Activated B cell treated with CpG ODN at 0.5 μM for 24 hours (primary cell): ENCODE data around the gene COL5A1. TPM values are rescaled to one million over a fixed set of nuclear protein-coding genes. Genes with fewer than 3 reads are reported as not detected.

Source experiments
- ATAC-seq: fragments of 200-7000 bp; cut with Tn5 transposase; one replicate; pipeline ENCODE4 v1.10.0; 2021; ENCODE audit warnings: low read depth, mild to moderate bottlenecking, moderate library complexity
- CTCF ChIA-PET: fragments of 350-600 bp; sonication (Branson Sonifier 250); formaldehyde crosslinking; loops from one replicate; lab custom pipeline; 2021; ENCODE audit warnings: antibody characterized with exemption; lab: Charles Lee
- POLR2A ChIA-PET: fragments of 350-600 bp; sonication (Branson Sonifier 250); formaldehyde crosslinking; loops from one replicate; lab custom pipeline; 2021; ENCODE audit warnings: antibody characterized with exemption; lab: Charles Lee
- DNase-seq: peaks from one replicate; pipeline ENCODE4 v3.0.0; 2022
- H3K27ac Mint-ChIP-seq: one replicate; pipeline ENCODE4 v1.8.0; 2020; ENCODE audit warnings: mixed read lengths
- H3K27me3 Mint-ChIP-seq: one replicate; pipeline ENCODE4 v1.8.0; 2021; ENCODE audit warnings: mixed read lengths
- H3K36me3 Mint-ChIP-seq: one replicate; pipeline ENCODE4 v1.8.0; 2021; ENCODE audit warnings: low read depth, mixed read lengths
- H3K4me1 Mint-ChIP-seq: one replicate; pipeline ENCODE4 v1.8.0; 2021; ENCODE audit warnings: mixed read lengths
- H3K4me3 Mint-ChIP-seq: one replicate; pipeline ENCODE4 v1.8.0; 2020; ENCODE audit warnings: mild to moderate bottlenecking, mixed read lengths
- H3K9me3 Mint-ChIP-seq: one replicate; pipeline ENCODE4 v1.8.0; 2020; ENCODE audit warnings: mixed read lengths
- intact Hi-C: fragments of 100-400 bp; cut with micrococcal nuclease; formaldehyde crosslinking; loops from one replicate; pipeline ENCODE4 v1.15.1; 2024
- total RNA-seq: library from RNA; stranded (reverse); gene quantifications from 2 replicates; pipeline ENCODE4 v1.2.3, GENCODE V29; 2022
- TF ChIP-seq, protein P1 (sequence below): fragments of 200-600 bp; IDR thresholded peaks from one replicate; pipeline ENCODE4 v1.8.0; 2022; ENCODE audit warnings: antibody characterized with exemption, mild to moderate bottlenecking

The COL5A1 gene
- total RNA-seq, 1 donor from 2014 or later, result 0.02 TPM

DNA sequence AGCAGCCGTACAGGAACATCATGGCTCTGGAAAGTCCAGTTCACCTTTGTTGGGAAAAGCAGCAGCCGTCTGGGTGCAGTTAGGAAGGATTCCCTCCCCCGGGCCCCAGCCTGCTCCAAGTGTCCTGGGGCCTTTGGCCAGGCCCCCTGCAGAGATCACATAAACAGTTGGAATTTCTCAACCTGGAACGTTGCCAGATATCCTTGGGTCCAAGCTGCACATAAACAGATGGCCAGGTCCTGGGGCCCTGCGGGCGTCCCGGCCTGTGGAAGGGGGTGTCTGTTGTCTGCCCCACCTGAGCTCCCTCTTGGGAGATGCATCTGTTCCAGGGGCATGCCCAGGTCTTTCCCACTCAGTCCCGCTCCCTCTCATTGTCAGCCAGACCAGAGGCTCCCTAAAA lies 92.7 kb downstream of the COL5A1 start:
- Mint-ChIP-seq H3K27me3 (peaks cover 4% of the 10 kb centered on the region), H3K4me3 (no peak overlapping the region), H3K4me1 (no peaks in the 10 kb centered on the region), H3K27ac (no peak overlapping the region), H3K9me3 (peaks cover 1% of the 10 kb centered on the region), H3K36me3 (no peaks in the 10 kb centered on the region)
- POLR2A ChIA-PET, result no interaction called here
- intact Hi-C loops, result no loop called here
- TF ChIP-seq, protein P1, sequence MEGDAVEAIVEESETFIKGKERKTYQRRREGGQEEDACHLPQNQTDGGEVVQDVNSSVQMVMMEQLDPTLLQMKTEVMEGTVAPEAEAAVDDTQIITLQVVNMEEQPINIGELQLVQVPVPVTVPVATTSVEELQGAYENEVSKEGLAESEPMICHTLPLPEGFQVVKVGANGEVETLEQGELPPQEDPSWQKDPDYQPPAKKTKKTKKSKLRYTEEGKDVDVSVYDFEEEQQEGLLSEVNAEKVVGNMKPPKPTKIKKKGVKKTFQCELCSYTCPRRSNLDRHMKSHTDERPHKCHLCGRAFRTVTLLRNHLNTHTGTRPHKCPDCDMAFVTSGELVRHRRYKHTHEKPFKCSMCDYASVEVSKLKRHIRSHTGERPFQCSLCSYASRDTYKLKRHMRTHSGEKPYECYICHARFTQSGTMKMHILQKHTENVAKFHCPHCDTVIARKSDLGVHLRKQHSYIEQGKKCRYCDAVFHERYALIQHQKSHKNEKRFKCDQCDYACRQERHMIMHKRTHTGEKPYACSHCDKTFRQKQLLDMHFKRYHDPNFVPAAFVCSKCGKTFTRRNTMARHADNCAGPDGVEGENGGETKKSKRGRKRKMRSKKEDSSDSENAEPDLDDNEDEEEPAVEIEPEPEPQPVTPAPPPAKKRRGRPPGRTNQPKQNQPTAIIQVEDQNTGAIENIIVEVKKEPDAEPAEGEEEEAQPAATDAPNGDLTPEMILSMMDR, result no peak
- DNase-seq (no peak), ATAC-seq (no peak)
- CTCF ChIA-PET, result no interaction called here

DNA sequence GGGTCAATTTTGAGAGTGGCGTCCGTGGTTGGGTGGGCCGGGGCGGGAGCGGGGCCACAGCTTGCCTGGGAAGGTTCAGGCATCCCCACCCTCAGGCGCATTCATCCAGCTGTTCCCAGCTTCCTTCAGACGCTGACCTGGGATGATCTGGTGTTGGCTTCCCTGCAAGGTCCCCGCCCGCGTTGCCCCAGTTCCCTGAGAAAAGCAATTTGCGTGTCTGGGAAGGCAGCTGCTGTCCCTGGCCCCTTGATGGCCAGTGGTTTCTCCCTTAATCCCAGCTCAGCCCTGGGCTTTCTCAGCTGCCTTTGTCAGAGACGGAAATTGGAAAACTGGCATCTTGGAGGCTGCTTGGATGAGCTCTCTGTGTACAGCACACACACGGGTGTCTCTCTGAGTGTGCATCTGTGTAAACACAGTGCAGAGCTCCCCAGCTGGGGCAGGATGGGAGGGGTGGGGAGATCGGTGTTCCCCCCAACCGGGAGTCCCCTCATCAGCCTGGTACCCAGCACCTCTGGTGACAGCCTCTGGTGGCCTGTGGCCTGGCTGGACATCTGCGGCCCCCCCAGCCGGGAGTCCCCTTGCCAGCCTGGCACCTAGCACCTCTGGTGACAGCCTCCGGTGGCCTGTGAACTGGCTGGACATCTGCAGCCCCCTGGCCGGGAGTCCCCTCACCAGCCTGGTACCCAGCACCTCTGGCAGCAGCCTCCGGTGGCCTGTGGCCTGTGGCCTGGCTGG lies 94.0 kb downstream of the COL5A1 start:
- TF ChIP-seq, protein P1, result no peak
- DNase-seq, result no peak
- no peak overlapping the region for H3K4me3 Mint-ChIP-seq
- no peaks in the 10 kb centered on the region for H3K4me1 Mint-ChIP-seq
- intact Hi-C loops, result no loop called here
- H3K9me3 Mint-ChIP-seq, result no peaks in the 10 kb centered on the region
- ChIA-PET POLR2A (interaction anchor here (0.7 kb wide), 1 partner anchor 1085 kb away, joined by 5 read pairs; no protein-coding TSS in a partner anchor), CTCF (interaction anchor here (1.0 kb wide), 1 partner anchor 286 kb away, joined by 3 read pairs; no protein-coding TSS in a partner anchor)
- peaks cover 4% of the 10 kb centered on the region for H3K27me3 Mint-ChIP-seq
- H3K27ac Mint-ChIP-seq, result no peak overlapping the region
- no peak for ATAC-seq
- H3K36me3 Mint-ChIP-seq, result no peaks in the 10 kb centered on the region

DNA sequence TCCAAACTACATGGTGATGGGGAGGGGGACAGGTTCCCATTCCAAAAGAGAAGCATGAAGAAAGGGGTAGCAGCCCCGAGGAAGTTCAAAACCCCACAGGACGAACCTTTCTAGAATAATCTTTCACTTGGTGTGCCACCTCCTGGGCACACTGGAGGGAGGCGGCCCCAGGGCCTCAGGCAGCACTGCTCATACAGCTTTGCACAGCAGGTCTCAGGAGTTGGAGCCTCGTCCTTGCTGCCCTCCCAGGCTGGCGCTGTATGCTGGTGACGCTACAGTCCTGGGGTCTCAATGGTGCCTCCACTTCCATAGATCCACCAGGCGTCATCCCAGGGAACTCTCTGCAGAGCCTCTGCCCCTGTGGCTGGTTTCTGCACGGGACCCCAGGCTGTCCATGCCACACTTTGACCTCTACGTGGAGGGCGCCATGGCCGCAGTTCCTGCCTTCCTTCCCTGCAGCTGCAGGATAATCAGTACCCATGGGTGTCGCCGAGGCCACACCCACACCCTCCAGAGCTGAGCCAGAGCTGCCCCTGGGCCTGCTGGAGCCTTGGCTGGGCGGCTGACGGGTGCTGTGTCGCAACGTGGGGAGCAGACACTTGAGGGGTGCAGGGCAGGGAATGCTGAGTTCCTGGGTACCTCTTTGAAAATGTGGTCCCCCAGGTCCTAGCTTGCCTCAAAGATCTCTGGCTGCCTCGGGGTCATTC lies 95.3 kb downstream of the COL5A1 start:
- ATAC-seq (no peak), DNase-seq (no peak)
- no peaks in the 10 kb centered on the region for H3K9me3 Mint-ChIP-seq
- ChIA-PET POLR2A (no interaction called here), CTCF (no interaction called here)
- H3K27ac Mint-ChIP-seq, result no peak overlapping the region
- peaks cover 4% of the 10 kb centered on the region for H3K27me3 Mint-ChIP-seq
- no peak overlapping the region for H3K4me3 Mint-ChIP-seq
- intact Hi-C loops, result no loop called here
- no peaks in the 10 kb centered on the region for H3K36me3 Mint-ChIP-seq
- no peaks in the 10 kb centered on the region for H3K4me1 Mint-ChIP-seq
- TF ChIP-seq, protein P1, result no peak

DNA sequence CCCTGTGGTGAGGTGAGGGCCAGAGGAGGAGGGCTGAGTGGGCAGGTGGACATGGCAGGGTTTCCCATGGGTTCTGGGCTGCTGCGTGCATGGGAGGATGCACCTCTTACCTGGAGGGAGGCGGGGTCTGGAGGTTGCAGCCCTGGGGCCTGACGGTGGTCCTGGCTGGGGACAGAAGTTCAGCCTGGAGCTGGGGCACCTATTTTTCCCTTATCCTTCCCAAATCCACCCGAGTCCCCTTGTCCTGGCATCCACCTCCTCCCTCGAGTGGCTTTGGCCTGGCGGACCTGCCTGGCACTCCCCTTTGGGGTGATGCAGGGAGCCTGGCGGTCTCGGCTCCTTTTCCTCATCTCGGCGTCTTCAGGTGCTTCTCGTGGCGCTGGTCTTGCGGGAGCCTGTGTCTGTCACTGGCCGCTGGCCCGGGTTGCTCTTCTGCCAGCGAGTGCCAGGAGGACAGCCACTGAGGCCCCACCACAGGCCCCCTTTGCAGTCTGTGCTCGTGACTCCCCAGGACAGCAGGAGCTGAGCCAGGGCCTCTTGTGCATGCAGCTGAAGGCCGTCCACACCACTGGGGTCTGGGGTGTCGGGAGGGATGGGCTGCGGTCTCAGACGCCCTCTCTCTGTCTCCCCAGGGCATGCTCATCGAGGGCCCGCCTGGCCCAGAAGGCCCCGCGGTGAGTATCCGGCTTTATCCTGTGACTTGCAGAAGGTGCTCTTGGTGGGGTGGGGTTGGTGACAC lies 96.4 kb downstream of the COL5A1 start:
- CTCF ChIA-PET, result no interaction called here
- Mint-ChIP-seq H3K4me3 (no peak overlapping the region), H3K27me3 (peaks cover 4% of the 10 kb centered on the region), H3K4me1 (no peaks in the 10 kb centered on the region), H3K36me3 (no peaks in the 10 kb centered on the region), H3K27ac (no peak overlapping the region), H3K9me3 (no peaks in the 10 kb centered on the region)
- TF ChIP-seq, protein P1, result no peak
- POLR2A ChIA-PET, result no interaction called here
- intact Hi-C loops, result no loop called here
- ATAC-seq, result no peak
- DNase-seq, result no peak
